C1 segment of cervical spinal cord (tissue), 14 donors: ENCODE results near the gene PSME3IP1.

Source experiments
- DNase-seq, 14 donors: peaks; one replicate each; lab custom pipeline; 2025; lab: John Stamatoyannopoulos, UW

The PSME3IP1 gene

GRCh38 chr16:57145046-57146021 lies 40.5 kb downstream of the PSME3IP1 start:
- no peak for DNase-seq

- DNase-seq = no peak
Measured at GRCh38 chr16:57144027-57144426, 41.8 kb downstream of the PSME3IP1 start.

DNA sequence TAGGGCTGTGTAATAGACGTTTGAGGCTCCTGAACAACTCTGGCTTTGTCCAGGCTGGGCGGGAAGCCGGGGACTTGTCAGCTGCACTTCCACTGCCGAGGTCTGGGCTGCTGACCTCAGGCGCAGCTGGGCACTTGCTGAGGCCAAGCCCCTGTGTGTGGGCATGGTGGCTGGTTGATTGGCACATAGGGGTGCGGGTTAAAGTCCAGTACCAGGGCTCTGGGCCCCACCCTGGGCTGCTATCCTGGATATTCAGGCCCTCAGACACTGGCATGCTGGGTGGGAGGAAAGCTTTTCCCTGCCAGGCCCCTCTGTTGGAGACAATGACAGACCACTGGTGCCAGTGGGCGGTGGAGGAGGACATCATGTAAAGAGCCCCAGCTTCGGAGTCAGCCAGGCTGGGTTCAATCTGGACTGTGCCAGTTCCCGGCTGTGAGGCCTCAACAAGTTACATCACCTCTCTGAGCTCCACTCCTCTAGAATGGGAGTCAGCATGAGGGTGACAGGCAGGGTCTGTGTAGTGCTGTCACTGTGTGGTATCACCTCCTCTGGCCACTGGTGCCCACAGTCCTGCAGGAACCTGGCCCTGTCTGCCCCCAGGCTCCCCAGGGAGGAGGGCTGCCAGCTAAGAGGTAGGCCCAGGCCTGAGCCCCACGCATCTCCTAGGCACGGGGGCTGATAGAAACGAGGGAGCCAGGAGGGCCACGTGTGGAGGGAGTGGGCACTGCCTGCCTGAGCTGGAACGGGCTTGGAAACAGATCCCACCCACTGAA lies 42.5 kb downstream of the PSME3IP1 start:
- DNase-seq = peak in 12 of 14 donors; percentile 11 to 91 (median 78)

GRCh38 chr16:57141822-57142631 lies 43.8 kb downstream of the PSME3IP1 start:
- no peak for DNase-seq

GRCh38 chr16:57140931-57141668 lies 44.7 kb downstream of the PSME3IP1 start:
- DNase-seq = no peak

- DNase-seq = no peak
Measured at GRCh38 chr16:57138281-57138935, 47.4 kb downstream of the PSME3IP1 start.

- no peak for DNase-seq
Measured at GRCh38 chr16:57137566-57138273, 48.1 kb downstream of the PSME3IP1 start.

DNA sequence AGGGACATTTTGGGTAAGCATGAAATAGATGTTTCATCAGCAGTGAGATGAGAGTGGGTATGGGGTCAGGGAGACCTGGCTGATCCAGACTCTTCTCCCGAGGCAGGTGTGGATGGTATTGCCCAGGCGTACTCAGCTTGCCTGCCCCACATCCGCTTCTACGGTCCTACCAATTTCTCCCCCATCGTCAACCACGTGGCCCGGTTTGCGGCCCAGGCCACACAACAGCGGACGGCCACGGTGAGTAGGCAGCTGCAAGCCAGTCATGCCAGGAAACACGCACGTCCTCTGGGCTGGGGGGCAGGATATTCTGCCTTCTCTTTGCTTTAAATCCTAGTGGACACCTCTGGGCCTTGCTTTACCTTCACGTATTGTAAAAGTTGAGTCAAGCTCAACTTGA lies 48.8 kb downstream of the PSME3IP1 start:
- no peak for DNase-seq

- no peak for DNase-seq
Measured at GRCh38 chr16:57134982-57135381, 50.9 kb downstream of the PSME3IP1 start.

GRCh38 chr16:57133886-57134285 lies 52.0 kb downstream of the PSME3IP1 start:
- no peak for DNase-seq

DNA sequence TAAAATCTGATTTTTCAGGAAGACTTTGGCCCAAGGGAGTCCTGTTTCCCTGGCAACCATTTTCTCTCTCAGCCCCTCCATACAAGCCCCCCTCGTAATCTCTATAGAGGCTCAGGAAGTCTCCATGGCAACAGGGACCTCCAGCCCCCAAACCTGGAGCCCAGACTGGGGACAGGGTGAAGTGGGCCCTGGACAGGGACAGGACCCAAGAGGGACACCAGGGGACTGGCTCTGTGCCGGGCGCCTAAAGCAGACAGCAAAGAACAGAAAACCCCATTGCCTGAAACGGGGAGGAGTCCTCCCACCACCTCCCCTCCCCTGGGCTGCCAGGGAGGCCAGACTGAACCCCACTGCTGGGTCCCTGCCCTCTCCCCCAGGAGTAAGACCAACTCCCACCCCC lies 52.8 kb downstream of the PSME3IP1 start:
- no peak for DNase-seq

DNA sequence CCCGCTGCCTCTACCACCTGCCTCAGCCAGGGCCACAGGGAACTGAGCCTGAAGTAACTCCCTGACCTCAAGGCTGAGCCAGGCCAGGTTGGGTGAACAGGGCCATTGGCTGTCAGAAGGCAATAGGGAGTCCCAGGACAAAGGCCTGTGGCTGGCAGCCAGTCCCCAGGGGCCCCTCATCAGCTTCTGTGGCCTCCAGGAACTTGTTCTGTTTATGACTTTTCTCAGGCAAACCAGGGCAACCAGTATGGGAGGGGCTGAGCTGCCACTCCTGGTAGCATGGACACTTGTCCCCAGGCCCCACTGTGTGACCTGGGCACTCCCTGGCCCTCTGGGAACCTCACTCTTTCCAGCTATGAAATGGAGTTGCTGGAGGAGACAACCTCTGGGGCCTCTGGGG lies 53.4 kb downstream of the PSME3IP1 start:
- DNase-seq = peak in 3 of 14 donors; percentile 47 to 56 (median 48)

DNA sequence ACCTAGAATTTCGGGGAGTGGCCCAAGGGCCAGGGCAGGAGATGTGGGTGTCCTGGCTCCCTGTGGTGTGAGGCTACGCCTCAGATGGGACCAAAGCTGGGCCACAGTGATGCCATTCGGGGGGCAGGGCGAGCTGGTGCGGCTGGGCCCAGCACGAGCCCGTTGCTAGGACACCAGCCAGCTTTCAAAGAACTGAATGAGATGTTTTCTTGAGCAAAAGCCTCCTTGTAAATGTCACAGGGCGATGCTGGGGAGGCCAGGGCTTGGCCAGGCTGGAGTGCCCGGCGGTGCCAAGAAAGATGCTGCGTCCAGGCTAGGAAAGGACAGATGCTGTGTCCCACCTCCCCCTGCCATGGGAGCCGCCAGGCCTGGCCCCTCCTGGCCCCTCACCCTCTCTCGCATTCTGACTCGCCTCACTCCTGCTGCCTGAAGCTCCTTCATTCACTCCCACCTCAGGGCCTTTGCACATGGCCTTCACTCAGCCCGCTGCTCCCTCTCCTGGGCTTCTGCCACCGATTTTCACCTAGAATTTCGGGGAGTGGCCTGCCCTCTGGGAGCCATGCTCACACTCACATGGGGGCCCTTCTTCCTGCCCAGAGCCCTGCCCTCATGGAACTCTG lies 54.4 kb downstream of the PSME3IP1 start:
- peak in 12 of 14 donors; percentile 14 to 88 (median 76) for DNase-seq

DNA sequence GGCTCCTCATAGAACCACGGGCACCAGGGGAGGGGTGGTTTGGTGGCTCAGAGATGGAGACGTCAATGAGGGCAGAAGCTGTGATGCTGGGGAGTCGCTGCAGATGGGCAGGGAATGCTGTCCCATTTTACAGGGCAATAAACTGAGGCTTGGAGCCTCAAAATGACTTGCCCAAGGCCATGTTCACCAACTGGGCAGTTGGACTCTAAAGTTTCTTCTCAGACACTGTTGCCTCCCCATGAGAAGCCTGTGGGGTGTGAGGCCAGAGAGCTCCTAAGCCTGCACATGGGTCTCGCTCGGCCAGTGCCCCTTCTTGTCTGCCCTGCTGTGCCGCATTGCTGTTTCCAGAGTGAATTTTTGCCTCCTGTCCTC lies 54.9 kb downstream of the PSME3IP1 start:
- DNase-seq = no peak

- no peak for DNase-seq
Measured at GRCh38 chr16:57128771-57129389, 57.0 kb downstream of the PSME3IP1 start.

DNA sequence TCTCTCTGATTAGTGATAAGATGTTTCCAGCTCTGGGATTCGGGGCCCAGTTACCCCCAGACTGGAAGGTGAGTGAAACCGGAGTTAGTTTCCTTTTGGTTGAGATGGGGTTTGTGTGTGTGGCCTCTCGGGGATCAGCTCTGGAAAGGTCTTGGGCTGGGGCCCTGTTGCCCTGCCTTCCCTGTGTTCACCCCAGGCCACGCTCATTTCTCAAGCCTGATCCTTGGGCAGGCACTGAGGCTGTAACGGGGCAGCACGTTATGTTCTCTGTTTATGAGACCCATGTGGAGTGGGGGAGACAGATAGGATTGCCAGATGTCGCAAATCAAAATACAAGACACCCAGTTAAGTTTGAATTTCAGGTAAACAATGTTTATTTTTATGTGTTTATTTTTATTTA lies 58.0 kb downstream of the PSME3IP1 start:
- no peak for DNase-seq

DNA sequence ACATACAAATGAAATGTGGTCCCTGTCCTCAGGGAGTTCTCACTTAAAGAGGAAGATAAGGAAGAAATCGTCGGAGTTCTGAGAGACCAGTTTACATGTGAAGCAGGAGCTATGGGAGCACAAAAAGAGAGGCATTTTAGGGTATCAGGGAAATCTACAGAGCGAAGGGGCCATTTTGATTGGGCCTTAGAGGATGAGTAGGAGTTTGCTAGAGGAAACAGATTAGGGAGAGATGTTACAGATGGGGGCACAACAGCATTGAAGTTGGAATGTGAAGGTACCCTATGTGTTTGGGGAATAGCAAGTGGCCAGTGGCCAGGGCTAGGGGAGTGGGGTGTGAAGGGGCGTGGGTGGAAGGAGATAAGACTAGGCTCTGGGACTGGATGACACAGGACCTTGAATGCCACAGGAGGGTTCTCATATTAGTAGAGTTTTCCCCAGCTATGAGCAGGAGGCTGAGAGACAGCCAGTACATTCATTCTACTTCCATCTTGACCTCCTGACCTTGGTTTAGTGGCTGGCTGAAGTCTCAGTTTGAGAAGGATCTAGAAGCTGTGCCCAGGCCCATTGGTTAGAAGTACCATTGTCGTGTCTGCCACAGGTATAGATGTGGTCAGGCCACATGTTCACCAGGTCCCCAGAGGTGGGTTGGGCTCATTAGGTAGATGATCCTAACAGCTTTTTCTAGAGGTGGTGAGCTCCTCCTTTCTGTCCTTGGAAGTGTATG lies 58.6 kb downstream of the PSME3IP1 start:
- DNase-seq = no peak

DNA sequence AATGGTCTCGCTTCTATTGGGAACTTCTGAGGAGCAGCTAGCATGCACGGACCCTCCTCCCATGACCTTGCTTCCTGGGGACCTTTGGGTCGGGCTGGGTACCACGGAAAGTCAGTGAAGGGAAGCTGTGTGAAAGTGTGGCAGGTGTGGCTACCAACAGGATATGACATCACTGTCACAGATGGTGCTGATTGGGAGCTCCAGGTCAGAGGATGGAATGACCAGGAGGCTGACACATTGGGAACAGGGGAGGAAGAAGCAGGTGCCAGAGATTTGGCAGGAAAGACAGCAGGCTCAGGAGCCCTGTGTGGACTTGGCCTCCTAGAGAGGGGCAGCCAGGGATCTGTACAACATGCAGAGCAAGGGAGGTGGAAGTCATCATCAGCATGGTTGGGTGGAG lies 59.4 kb downstream of the PSME3IP1 start:
- DNase-seq = no peak
